Measurements from ENCODE around the gene ABITRAM. TPM values are rescaled to one million over a fixed set of nuclear protein-coding genes. Genes with fewer than 3 reads are reported as not detected.

Gene ABITRAM
- polyA plus RNA-seq, 1 donor from 2014 or later, result 19.9 TPM

DNA sequence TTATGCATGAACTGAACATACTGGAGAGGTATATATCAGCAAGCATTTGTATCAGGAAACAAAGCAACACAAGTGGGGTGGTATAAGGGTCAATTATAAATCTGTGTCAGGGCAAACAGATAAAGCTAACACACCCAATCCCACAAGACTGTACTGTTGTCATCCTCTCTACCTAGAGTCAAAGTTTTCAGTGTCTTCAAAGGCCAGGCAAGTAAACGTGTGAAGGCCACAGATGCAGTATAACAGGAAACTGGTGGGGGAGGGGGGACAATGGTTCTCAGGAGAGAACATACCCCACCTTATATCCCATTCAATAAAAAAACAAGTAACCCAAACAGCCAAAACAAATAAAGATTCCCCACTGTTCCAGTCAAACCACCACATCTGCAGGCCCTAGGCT is 22.4 kb upstream of the ABITRAM start:
- no peaks in the 10 kb centered on the region for H3K9me3 ChIP-seq (ENCODE audit: low read length)
- no peak overlapping the region for H3K4me3 ChIP-seq (ENCODE audit: low read length)
- no peak overlapping the region for H3K27ac ChIP-seq (ENCODE audit: low read length)
- no peak overlapping the region for H3K9ac ChIP-seq (ENCODE audit: low read length)
- H2AFZ ChIP-seq (ENCODE audit: low read depth, low read length), result no peak overlapping the region
- no peak overlapping the region for H3K4me2 ChIP-seq (ENCODE audit: low read length)
- H3K27me3 ChIP-seq (ENCODE audit: insufficient read depth, low read depth, low read length), result no peaks in the 10 kb centered on the region
- H3K79me2 ChIP-seq (replicated peaks; ENCODE audit: insufficient read depth, low read length), result no peaks in the 10 kb centered on the region
- H3K9me2 ChIP-seq (ENCODE audit: insufficient read depth, low read length), result no peaks in the 10 kb centered on the region
- H3F3A ChIP-seq (ENCODE audit: insufficient read depth, low read length, poor library complexity, severe bottlenecking), result no peaks in the 10 kb centered on the region
- TF ChIP-seq EZH2 (IDR thresholded peaks at IDR 0.05; ENCODE audit: borderline replicate concordance, insufficient read depth, low read length, poor library complexity, severe bottlenecking) (no peak), EP300 (conservative IDR thresholded peaks at IDR 0.05; ENCODE audit: poor library complexity, severe bottlenecking) (no peak), POLR2AphosphoS5 (IDR thresholded peaks at IDR 0.05) (no peak), SMC3 (conservative IDR thresholded peaks at IDR 0.05; ENCODE audit: poor library complexity) (no peak), TAF1 (IDR thresholded peaks at IDR 0.05; ENCODE audit: low read depth) (no peak), RAD21 (conservative IDR thresholded peaks at IDR 0.05) (no peak), MXI1 (conservative IDR thresholded peaks at IDR 0.05; ENCODE audit: poor library complexity, severe bottlenecking) (no peak)
- TF ChIP-seq, protein P1, sequence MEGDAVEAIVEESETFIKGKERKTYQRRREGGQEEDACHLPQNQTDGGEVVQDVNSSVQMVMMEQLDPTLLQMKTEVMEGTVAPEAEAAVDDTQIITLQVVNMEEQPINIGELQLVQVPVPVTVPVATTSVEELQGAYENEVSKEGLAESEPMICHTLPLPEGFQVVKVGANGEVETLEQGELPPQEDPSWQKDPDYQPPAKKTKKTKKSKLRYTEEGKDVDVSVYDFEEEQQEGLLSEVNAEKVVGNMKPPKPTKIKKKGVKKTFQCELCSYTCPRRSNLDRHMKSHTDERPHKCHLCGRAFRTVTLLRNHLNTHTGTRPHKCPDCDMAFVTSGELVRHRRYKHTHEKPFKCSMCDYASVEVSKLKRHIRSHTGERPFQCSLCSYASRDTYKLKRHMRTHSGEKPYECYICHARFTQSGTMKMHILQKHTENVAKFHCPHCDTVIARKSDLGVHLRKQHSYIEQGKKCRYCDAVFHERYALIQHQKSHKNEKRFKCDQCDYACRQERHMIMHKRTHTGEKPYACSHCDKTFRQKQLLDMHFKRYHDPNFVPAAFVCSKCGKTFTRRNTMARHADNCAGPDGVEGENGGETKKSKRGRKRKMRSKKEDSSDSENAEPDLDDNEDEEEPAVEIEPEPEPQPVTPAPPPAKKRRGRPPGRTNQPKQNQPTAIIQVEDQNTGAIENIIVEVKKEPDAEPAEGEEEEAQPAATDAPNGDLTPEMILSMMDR (IDR thresholded peaks at IDR 0.05; ENCODE audit: poor library complexity, severe bottlenecking), result no peak
- TF ChIP-seq, protein P2, sequence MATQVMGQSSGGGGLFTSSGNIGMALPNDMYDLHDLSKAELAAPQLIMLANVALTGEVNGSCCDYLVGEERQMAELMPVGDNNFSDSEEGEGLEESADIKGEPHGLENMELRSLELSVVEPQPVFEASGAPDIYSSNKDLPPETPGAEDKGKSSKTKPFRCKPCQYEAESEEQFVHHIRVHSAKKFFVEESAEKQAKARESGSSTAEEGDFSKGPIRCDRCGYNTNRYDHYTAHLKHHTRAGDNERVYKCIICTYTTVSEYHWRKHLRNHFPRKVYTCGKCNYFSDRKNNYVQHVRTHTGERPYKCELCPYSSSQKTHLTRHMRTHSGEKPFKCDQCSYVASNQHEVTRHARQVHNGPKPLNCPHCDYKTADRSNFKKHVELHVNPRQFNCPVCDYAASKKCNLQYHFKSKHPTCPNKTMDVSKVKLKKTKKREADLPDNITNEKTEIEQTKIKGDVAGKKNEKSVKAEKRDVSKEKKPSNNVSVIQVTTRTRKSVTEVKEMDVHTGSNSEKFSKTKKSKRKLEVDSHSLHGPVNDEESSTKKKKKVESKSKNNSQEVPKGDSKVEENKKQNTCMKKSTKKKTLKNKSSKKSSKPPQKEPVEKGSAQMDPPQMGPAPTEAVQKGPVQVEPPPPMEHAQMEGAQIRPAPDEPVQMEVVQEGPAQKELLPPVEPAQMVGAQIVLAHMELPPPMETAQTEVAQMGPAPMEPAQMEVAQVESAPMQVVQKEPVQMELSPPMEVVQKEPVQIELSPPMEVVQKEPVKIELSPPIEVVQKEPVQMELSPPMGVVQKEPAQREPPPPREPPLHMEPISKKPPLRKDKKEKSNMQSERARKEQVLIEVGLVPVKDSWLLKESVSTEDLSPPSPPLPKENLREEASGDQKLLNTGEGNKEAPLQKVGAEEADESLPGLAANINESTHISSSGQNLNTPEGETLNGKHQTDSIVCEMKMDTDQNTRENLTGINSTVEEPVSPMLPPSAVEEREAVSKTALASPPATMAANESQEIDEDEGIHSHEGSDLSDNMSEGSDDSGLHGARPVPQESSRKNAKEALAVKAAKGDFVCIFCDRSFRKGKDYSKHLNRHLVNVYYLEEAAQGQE (IDR thresholded peaks at IDR 0.05; ENCODE audit: borderline replicate concordance), result no peak
- H3K36me3 ChIP-seq (ENCODE audit: insufficient read depth, low read length), result peaks cover 19% of the 10 kb centered on the region
- no peaks in the 10 kb centered on the region for H4K20me1 ChIP-seq (ENCODE audit: insufficient read depth)

DNA sequence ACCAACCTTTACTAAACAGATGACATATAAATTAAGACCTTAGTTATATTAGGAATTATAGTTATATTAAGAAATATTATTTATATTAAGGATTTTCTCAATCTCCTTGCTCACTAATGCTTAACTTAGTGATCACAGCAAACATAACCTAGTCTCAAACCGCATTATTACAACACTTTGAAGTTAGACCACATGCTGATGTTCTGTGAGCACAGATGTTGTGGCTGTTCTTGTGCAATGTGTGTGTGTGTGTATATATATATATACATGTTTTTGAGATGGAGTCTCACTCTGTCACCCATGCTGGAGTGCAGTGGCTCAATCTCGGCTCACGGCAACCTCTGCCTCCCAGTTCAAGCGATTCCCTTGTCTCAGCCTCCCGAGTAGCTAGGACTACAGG is 20.8 kb upstream of the ABITRAM start:
- H3F3A ChIP-seq (ENCODE audit: insufficient read depth, low read length, poor library complexity, severe bottlenecking), result no peaks in the 10 kb centered on the region
- H3K4me3 ChIP-seq (ENCODE audit: low read length), result no peak overlapping the region
- peaks cover 19% of the 10 kb centered on the region for H3K36me3 ChIP-seq (ENCODE audit: insufficient read depth, low read length)

More for the DNA sequence above, 20.8 kb upstream of the ABITRAM start:
- Histone ChIP-seq H3K4me2 (ENCODE audit: low read length) (no peak overlapping the region), H3K9ac (ENCODE audit: low read length) (no peak overlapping the region), H3K9me3 (ENCODE audit: low read length) (no peaks in the 10 kb centered on the region), H3K79me2 (replicated peaks; ENCODE audit: insufficient read depth, low read length) (no peaks in the 10 kb centered on the region), H3K27ac (ENCODE audit: low read length) (no peak overlapping the region), H3K27me3 (ENCODE audit: insufficient read depth, low read depth, low read length) (no peaks in the 10 kb centered on the region), H3K9me2 (ENCODE audit: insufficient read depth, low read length) (no peaks in the 10 kb centered on the region), H2AFZ (ENCODE audit: low read depth, low read length) (no peak overlapping the region), H4K20me1 (ENCODE audit: insufficient read depth) (no peaks in the 10 kb centered on the region)
- no peak for TF ChIP-seq TAF1 (IDR thresholded peaks at IDR 0.05; ENCODE audit: low read depth)
- TF ChIP-seq RAD21 (conservative IDR thresholded peaks at IDR 0.05), result no peak
- TF ChIP-seq EP300 (conservative IDR thresholded peaks at IDR 0.05; ENCODE audit: poor library complexity, severe bottlenecking), result no peak
- TF ChIP-seq POLR2AphosphoS5 (IDR thresholded peaks at IDR 0.05), result no peak
- no peak for TF ChIP-seq MXI1 (conservative IDR thresholded peaks at IDR 0.05; ENCODE audit: poor library complexity, severe bottlenecking)
- TF ChIP-seq, protein P2 (IDR thresholded peaks at IDR 0.05; ENCODE audit: borderline replicate concordance), result no peak
- TF ChIP-seq, protein P1 (IDR thresholded peaks at IDR 0.05; ENCODE audit: poor library complexity, severe bottlenecking), result no peak
- TF ChIP-seq EZH2 (IDR thresholded peaks at IDR 0.05; ENCODE audit: borderline replicate concordance, insufficient read depth, low read length, poor library complexity, severe bottlenecking), result no peak
